GM21717 (cell line): Measurements from ENCODE around the gene VPS35L.
"Not testable (repeated sequence)": the region's sequence is repeated elsewhere in the genome, so short reads cannot be mapped to it uniquely, and the experiment has no call there.

ENCODE experiments used
- ATAC-seq: cut with Tn5 transposase; IDR thresholded peaks from one replicate; pipeline ENCODE4 v1.9.1; 2021; ENCODE audit warnings: mild to moderate bottlenecking, moderate library complexity; ENCODE audit not compliant: unreplicated experiment

The VPS35L gene

DNA sequence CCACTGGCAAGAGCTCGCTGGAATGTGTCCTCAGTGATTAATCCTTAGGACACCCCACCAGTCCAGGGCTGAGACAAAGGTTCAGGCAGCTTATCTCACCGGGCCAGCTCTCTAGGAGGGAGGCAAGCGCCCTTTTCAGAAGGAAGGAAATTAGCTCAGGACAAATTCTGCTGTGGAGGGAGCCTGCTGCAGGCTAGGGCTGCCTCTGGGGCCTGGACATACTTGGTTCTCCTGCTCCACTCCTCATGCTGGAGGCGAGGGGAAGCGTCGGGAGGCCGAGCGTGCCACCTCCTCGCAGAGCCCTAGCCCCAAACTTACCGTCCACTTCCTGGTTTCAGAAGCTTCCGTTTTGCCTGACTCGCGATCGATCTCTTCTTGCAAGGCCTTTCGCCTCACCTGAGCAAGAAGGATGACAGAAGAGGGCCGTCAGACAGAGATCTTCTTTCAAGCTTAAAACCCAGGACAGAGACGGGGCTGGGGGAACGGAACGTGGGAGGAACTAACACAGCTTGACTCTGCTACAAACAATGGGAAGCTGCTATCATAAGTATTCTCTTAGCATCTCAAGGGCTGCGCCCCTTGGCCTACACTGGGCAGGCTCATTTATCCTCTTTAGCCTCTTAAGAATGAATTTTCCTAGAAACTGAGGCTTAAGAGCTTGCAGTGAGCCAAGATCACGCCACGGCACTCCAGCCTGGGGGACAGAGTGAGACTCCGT is 154.8 kb downstream of the VPS35L start:
- ATAC-seq: no peak

- no peak for ATAC-seq
Observed at GRCh38 chr16:19710991-19711545, 155.6 kb downstream of the VPS35L start.

DNA sequence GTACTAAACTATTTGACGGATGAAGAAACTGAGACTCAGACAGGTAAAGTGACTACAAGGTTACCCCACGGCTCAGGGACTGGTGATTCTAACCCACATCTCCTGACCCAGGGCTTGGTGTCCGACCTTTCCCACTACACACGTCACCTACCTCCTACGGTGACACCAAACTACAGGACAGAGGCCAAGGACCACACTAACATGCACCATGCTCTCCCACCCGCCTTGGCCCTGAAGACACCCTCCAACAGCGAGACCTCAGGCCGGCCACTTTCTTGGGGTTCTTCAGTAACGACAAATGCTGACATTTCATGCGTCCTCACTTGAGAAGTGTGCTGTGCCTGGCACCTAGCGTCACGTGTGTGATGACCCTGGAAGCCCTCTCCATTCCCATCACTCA is 156.1 kb downstream of the VPS35L start:
- no peak for ATAC-seq

DNA sequence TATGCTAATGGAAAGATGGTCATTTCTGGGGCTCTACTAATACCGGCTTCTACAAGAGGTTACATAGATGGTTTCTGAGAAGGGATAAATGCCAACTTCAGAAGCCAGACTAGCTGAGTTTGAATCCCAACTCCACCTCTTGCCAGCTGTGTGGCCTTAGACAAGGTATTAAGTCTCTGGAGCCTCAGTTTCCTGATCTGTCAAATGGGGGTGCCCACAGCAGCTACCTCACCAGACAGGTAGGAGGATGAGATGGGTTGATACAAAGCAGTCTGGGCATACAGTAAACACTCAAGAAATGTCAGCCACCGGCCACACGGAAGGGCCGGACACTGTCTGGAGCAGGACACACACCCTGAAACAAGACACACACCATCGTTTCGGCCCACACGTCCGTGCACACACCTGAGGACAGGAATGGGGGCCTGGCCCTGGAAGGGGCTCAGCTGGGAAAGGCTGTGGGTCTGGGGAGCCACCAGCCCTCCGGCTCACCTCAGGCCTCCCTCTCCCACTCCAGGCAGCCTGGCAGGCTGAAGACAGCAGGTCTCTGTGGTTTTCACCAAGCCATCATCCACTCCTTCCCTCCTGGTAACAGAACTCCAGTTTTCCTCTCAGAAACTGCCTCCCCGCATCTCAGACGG is 157.0 kb downstream of the VPS35L start:
- ATAC-seq: no peak

- no peak for ATAC-seq
Observed at GRCh38 chr16:19713697-19714096, 158.2 kb downstream of the VPS35L start.

- ATAC-seq: no peak
Observed at GRCh38 chr16:19715566-19715965, 160.1 kb downstream of the VPS35L start.

GRCh38 chr16:19716183-19716582 is 160.7 kb downstream of the VPS35L start:
- ATAC-seq: no peak

GRCh38 chr16:19716728-19717127 is 161.2 kb downstream of the VPS35L start:
- ATAC-seq: not testable (repeated sequence)

DNA sequence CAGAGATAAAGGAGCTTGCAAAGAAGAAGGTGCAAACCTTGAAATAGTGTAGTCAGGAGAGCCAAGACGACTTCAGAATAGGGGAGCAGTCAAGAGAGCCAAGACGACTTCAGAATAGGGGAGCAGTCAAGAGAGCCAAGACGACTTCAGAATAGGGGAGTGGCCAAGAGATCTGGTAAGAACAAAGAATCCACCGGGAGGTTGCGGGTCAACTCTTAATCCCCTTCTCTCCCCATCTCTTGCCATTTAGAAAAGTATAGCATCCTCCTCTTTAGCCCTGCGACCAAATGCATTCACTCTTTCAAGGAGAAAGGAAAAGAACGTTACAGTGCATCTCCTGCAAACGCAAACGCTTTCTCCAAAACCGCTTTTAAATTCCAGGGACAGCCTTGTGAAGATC is 161.8 kb downstream of the VPS35L start:
- ATAC-seq: no peak

DNA sequence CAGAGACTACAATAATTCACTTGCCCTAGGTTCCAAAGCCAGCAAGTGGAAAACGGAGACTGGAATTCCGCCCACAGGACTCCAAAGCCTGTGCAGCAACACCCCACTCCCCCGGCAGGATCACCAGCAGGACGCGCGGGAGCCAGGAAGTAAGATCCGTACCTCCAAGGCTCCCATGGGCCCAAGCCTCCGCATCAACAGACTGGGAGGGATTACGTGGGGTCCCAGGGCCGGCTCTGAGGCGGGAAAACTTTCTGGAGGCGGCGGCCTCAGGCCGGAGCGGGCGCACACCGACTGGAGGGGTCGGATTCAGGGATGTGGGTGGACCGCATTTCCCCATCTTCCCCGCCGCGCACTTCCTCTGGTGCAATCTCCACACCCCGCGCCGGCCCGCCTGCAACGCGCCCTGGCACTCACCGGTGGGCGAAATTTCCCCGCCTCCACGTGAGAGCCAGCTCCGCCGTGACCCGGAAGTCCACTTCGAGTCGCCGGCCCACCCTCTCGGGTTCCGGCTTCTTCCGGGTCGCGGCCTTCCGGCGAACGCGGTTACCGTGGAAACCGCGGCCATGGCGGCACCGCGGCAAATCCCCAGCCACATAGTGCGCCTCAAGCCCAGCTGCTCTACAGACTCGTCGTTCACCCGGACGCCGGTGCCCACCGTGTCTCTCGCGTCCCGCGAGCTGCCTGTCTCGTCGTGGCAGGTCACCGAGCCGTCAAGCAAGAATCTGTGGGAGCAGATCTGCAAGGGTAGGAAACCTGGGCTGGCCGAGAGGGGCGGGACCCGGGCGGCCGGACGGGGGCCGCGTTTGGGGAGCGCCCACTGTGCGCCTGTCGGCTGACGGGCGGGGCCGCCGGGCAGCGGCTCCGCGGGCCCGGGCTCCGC is 162.5 kb downstream of the VPS35L start, which contains the start of the genes IQCK and KNOP1:
Gene IQCK (plus strand): TSS at position 531 of the 883 bp plus-strand sequence. CDS start 36 bp downstream, at position 567.
Gene KNOP1 (minus strand): TSS at position 487 of the 883 bp plus-strand sequence. CDS start 3,192 bp downstream, outside the sequence.
- ATAC-seq: peak; percentile 92

- ATAC-seq: no peak
Observed at GRCh38 chr16:19718624-19718965, 163.1 kb downstream of the VPS35L start.

DNA sequence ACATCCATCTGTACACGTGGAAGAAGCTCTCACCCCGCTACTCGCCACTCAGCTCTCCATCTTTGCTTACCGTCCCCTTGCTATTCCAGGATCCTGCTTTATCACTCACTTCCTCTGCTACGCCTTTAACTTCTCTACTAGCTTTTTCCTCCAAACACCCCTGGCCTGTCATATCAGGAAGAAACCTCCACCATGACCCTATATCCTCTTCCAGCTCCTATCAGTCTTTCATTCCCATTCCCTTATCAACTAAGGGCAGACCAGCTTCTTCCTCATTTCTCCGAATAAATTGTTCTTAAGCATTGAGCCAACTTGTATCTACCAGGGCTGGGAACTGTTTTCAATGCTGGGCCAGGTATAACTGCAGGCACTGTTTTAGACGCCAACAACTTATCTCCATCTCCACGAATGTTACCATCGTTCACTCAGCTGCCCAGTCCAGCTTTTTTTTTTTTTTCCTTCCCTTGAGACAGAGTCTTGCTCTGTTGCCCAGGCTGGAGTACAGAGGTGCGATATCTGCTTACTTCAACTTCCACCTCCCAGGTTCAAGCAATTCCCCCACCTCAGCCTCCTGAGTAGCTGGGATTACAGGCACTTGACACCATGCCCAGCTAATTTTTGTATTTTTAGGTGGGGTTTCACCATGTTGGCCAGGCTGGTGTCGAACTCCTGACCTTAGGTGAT is 166.9 kb downstream of the VPS35L start:
- no peak for ATAC-seq

GRCh38 chr16:19722981-19723380 is 167.5 kb downstream of the VPS35L start:
- ATAC-seq: no peak

GRCh38 chr16:19728636-19728965 is 173.1 kb downstream of the VPS35L start:
- ATAC-seq: no peak

DNA sequence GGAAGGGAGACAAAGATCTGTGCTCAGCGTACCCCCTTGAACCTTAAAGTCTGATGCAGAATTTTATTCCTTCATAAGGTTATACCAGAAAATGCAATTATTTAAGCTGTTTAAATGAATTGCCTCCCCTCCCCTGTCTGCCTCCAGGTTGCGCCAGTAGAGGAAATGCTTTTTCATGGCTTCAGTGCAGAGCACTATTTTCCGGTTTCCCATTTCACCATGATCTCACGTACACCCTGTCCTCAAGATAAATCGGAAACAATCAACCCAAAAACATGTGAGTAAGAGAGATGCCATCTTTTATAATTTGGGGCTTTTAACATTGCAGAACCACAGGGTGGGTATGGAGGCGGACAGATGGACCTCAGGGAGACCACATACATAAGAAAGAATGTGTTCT is 178.0 kb downstream of the VPS35L start:
- ATAC-seq: no peak

GRCh38 chr16:19735074-19735867 is 179.8 kb downstream of the VPS35L start:
- no peak for ATAC-seq

DNA sequence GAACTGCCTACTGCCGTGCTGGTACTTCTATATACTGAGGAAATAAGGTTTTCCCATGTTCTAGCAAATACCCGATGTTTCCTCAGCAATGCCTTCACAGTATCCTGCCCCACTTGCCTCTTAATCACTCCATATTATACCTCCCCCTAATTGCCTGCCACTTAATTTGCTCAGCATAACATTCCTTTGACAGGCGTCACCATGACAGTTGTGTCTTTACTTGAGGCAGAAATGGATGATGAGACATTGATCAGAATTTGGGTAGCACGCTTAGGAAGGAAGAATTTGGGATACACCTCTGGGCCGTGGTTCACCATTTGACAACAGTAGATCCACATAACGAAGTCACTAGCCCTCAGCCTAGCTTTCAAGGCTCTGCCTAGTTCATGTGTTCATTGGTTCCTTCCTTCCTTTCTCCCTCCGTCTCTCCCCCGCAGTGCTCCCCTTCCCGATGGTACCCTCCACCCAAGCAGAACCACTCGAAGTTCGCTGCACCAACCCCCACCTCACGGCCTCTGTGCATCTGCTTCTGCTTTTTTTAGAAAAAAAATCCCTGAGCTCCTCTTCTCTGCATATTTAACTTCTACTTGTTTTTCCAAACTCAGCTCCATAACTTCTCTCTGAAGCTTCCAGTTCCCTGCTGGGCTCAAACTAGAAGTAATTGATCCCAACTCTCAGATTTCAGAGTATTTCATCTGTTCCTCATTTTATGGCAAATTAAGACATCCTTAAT is 182.0 kb downstream of the VPS35L start:
- no peak for ATAC-seq

DNA sequence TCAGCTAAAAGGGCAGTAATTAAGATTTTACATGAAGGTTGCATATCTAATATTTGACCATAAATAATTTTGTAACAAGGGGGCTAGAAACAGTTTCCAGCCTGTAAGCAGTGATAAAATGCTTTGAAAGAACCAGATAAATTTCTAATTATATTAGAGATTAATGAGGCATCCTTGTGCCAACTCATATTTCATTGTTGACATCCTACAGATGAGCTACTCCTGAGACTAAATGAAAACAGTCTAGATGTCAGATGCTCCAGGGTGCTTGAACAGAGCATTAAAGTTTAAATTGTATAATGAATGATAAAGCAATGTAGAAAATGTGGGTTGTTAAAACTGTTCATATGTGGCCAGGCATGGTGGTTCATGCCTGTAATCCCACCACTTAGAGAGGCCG is 185.9 kb downstream of the VPS35L start:
- ATAC-seq: no peak

DNA sequence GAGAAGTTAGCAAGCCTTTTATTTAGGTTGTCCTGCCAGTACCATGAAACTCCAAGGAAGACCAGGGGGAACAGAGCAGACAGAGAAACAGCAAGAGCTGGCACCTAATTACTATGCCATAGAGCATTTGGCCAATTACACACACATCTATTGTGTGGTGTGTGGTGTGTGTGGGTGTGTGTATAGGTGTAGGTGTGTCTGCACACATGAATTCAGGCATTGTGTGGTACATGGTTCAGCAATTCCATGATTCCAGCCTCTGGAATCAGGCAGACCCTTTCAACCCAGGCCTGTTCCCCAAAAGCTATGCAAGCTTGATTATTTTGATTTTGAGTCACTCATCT is 188.3 kb downstream of the VPS35L start:
- no peak for ATAC-seq
